ENCODE measurements around the gene GFOD2. TPM values are rescaled to one million over a fixed set of nuclear protein-coding genes. Genes with fewer than 3 reads are reported as not detected.
A peak's percentile ranks its signal among the peaks of the same experiment; 100 is the strongest.

Gene GFOD2
- total and polyA plus RNA-seq, 2 of the 13 experiments (the other 11 are each of a cell fraction or from before 2014, with no cell fraction given) = 11.1 to 17.2 TPM

- TF ChIP-seq E2F5 (CRISPR knock-in tag; conservative IDR thresholded peaks at IDR 0.05) = no peak
- TF ChIP-seq BRD4 (CRISPR knock-in tag; IDR thresholded peaks at IDR 0.05) = no peak
- TF ChIP-seq AFF4 (CRISPR knock-in tag; IDR thresholded peaks at IDR 0.05) = no peak
- TF ChIP-seq RERE (CRISPR knock-in tag; IDR thresholded peaks at IDR 0.05; ENCODE audit: low read depth) = no peak
- no peak for TF ChIP-seq IKZF1 (IDR thresholded peaks at IDR 0.05)
- TF ChIP-seq PAWR (CRISPR knock-in tag; IDR thresholded peaks at IDR 0.05; ENCODE audit: borderline replicate concordance) = no peak
- TF ChIP-seq PRDM15 (CRISPR knock-in tag; IDR thresholded peaks at IDR 0.05) = no peak
- TF ChIP-seq NR1H2 (CRISPR knock-in tag; IDR thresholded peaks at IDR 0.05; ENCODE audit: borderline replicate concordance, low read depth) = no peak
- TF ChIP-seq ZBTB34 (CRISPR knock-in tag; IDR thresholded peaks at IDR 0.05) = no peak
- no peak for TF ChIP-seq ATM (IDR thresholded peaks at IDR 0.05; ENCODE audit: borderline replicate concordance)
- no peak for TF ChIP-seq ARNT (IDR thresholded peaks at IDR 0.05)
- no peak for TF ChIP-seq U2AF2 (IDR thresholded peaks at IDR 0.05; ENCODE audit: low read depth, low read length)
- TF ChIP-seq TEAD2 (CRISPR knock-in tag; IDR thresholded peaks at IDR 0.05) = no peak
- TF ChIP-seq MBD4 (IDR thresholded peaks at IDR 0.05; ENCODE audit: borderline replicate concordance, low read length) = no peak
- TF ChIP-seq RNF2 (conservative IDR thresholded peaks at IDR 0.05; ENCODE audit: low read depth) = 0 out of 2 replicates have a peak, but pooled peaks have one; percentile 34
Measured at GRCh38 chr16:67666032-67666551, 53.0 kb downstream of the GFOD2 start (continued).
